T-helper 2 cell treated with Interferon-gamma antibody and Interleukin-4, amounts not matched to agents 5 μg/mL and 100 μg/mL, for 36 hours (primary cell): ENCODE measurements around the gene RPF1.
A peak's percentile ranks its signal among the peaks of the same experiment; 100 is the strongest.
"Not testable (repeated sequence)": the region's sequence is repeated elsewhere in the genome, so short reads cannot be mapped to it uniquely, and the experiment has no call there.

Experiments used
- DNase-seq: peaks from one replicate; pipeline ENCODE4 v3.0.0; 2021; ENCODE audit warnings: low spot score
- H3K27ac Mint-ChIP-seq: one replicate; pipeline ENCODE4 v1.8.0; 2021; ENCODE audit warnings: mild to moderate bottlenecking, mixed read lengths
- H3K27me3 Mint-ChIP-seq: one replicate; pipeline ENCODE4 v1.8.0; 2021; ENCODE audit warnings: low read depth, mixed read lengths
- H3K36me3 Mint-ChIP-seq: one replicate; pipeline ENCODE4 v1.8.0; 2021; ENCODE audit warnings: low read depth, mixed read lengths
- H3K4me1 Mint-ChIP-seq: one replicate; pipeline ENCODE4 v1.8.0; 2021; ENCODE audit warnings: low read depth, mixed read lengths
- H3K4me3 Mint-ChIP-seq: one replicate; pipeline ENCODE4 v1.8.0; 2022; ENCODE audit warnings: mild to moderate bottlenecking, moderate library complexity, mixed read lengths
- H3K9me3 Mint-ChIP-seq: one replicate; pipeline ENCODE4 v1.8.0; 2021; ENCODE audit warnings: mixed read lengths

The RPF1 gene

GRCh38 chr1:84506002-84506728 is 27.1 kb downstream of the RPF1 start, which contains the start of the genes GNG5 and SPATA1:
Gene GNG5 (minus strand): TSS chr1:84506581. CDS start chr1:84506091, 490 bp downstream.
Gene SPATA1 (plus strand): TSS chr1:84506386. CDS start chr1:84516360, 9,974 bp downstream.
- H3K4me1 Mint-ChIP-seq = peaks cover 29% of the 10 kb centered on the region
- H3K27me3 Mint-ChIP-seq = no peaks in the 10 kb centered on the region
- peaks cover 12% of the 10 kb centered on the region for H3K9me3 Mint-ChIP-seq
- peak within 1 kb of the TSS; percentile 98 for H3K27ac Mint-ChIP-seq
- DNase-seq = peak; percentile 98
- H3K36me3 Mint-ChIP-seq = peaks cover 29% of the 10 kb centered on the region
- H3K4me3 Mint-ChIP-seq = peak within 1 kb of the TSS; percentile 93

- peak overlapping the region; percentile 93 for H3K4me3 Mint-ChIP-seq
Observed at GRCh38 chr1:84506729-84507453, 27.8 kb downstream of the RPF1 start.

GRCh38 chr1:84507887-84508286 is 28.8 kb downstream of the RPF1 start:
- H3K27ac Mint-ChIP-seq, DNase-seq, H3K27me3 Mint-ChIP-seq: not testable (repeated sequence)
- H3K9me3 Mint-ChIP-seq = peaks cover 12% of the 10 kb centered on the region
- H3K4me3 Mint-ChIP-seq = peak overlapping the region; percentile 51
- H3K4me1 Mint-ChIP-seq = peaks cover 26% of the 10 kb centered on the region
- peaks cover 28% of the 10 kb centered on the region for H3K36me3 Mint-ChIP-seq

More at GRCh38 chr1:84506729-84507453, 27.8 kb downstream of the RPF1 start:
- peaks cover 12% of the 10 kb centered on the region for H3K9me3 Mint-ChIP-seq
- no peaks in the 10 kb centered on the region for H3K27me3 Mint-ChIP-seq
- peaks cover 27% of the 10 kb centered on the region for H3K4me1 Mint-ChIP-seq
- H3K36me3 Mint-ChIP-seq = peaks cover 24% of the 10 kb centered on the region
- no peak for DNase-seq
- H3K27ac Mint-ChIP-seq = peak overlapping the region; percentile 98

GRCh38 chr1:84508510-84508909 is 29.4 kb downstream of the RPF1 start:
- Mint-ChIP-seq H3K4me3 (peak overlapping the region; percentile 51), H3K36me3 (peaks cover 23% of the 10 kb centered on the region), H3K27ac (no peak overlapping the region), H3K9me3 (peaks cover 12% of the 10 kb centered on the region), H3K27me3 (no peaks in the 10 kb centered on the region), H3K4me1 (peaks cover 20% of the 10 kb centered on the region)
- no peak for DNase-seq

- no peak overlapping the region for H3K4me3 Mint-ChIP-seq
- no peak overlapping the region for H3K27ac Mint-ChIP-seq
- H3K27me3 Mint-ChIP-seq = no peaks in the 10 kb centered on the region
- H3K9me3 Mint-ChIP-seq = peaks cover 12% of the 10 kb centered on the region
- H3K36me3 Mint-ChIP-seq = peaks cover 20% of the 10 kb centered on the region
- peaks cover 15% of the 10 kb centered on the region for H3K4me1 Mint-ChIP-seq
- DNase-seq = no peak
Observed at GRCh38 chr1:84509029-84509428, 30.0 kb downstream of the RPF1 start.

DNA sequence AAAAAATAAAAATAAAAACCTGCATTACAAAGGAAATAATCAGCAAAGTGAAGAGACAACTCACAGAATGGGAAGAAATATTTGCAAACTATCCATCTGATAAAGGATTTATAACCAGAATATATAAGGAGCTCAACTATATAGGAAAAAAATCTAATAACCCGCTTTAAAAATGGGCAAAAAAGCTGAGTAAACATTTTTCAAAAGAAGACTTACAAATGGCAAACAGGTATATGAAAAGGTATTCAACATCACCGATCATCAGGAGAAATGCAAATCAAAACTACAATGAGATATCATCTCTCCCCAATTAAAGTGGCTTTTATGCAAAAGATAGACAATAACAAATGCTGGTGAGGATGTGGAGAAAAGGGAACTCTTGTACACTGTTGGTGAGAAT is 31.1 kb downstream of the RPF1 start:
- no peak for DNase-seq
- Mint-ChIP-seq H3K27me3 (no peaks in the 10 kb centered on the region), H3K4me1 (peaks cover 4% of the 10 kb centered on the region), H3K27ac (no peak overlapping the region), H3K36me3 (peaks cover 20% of the 10 kb centered on the region), H3K4me3 (no peak overlapping the region), H3K9me3 (peaks cover 12% of the 10 kb centered on the region)

- Mint-ChIP-seq H3K4me3 (no peak overlapping the region), H3K27ac (no peak overlapping the region), H3K27me3 (no peaks in the 10 kb centered on the region), H3K36me3 (peaks cover 17% of the 10 kb centered on the region), H3K4me1 (peaks cover 3% of the 10 kb centered on the region), H3K9me3 (peaks cover 12% of the 10 kb centered on the region)
- DNase-seq = no peak
Observed at GRCh38 chr1:84510668-84511067, 31.6 kb downstream of the RPF1 start.

GRCh38 chr1:84524590-84524989 is 45.5 kb downstream of the RPF1 start:
- peaks cover 9% of the 10 kb centered on the region for H3K36me3 Mint-ChIP-seq
- H3K9me3 Mint-ChIP-seq = no peaks in the 10 kb centered on the region
- no peaks in the 10 kb centered on the region for H3K27me3 Mint-ChIP-seq
- DNase-seq = no peak
- no peak overlapping the region for H3K4me3 Mint-ChIP-seq
- H3K4me1 Mint-ChIP-seq = peaks cover 3% of the 10 kb centered on the region
- H3K27ac Mint-ChIP-seq = no peak overlapping the region

- H3K4me1 Mint-ChIP-seq = peaks cover 3% of the 10 kb centered on the region
- no peaks in the 10 kb centered on the region for H3K9me3 Mint-ChIP-seq
- no peak overlapping the region for H3K27ac Mint-ChIP-seq
Observed at GRCh38 chr1:84525779-84526178, 46.7 kb downstream of the RPF1 start.

GRCh38 chr1:84538599-84538998 is 59.5 kb downstream of the RPF1 start:
- Mint-ChIP-seq H3K9me3 (no peaks in the 10 kb centered on the region), H3K27ac (no peak overlapping the region)

More at GRCh38 chr1:84525779-84526178, 46.7 kb downstream of the RPF1 start:
- no peak overlapping the region for H3K4me3 Mint-ChIP-seq
- DNase-seq = no peak
- H3K36me3 Mint-ChIP-seq = peaks cover 10% of the 10 kb centered on the region
- no peaks in the 10 kb centered on the region for H3K27me3 Mint-ChIP-seq

GRCh38 chr1:84539972-84540371 is 60.9 kb downstream of the RPF1 start:
- Mint-ChIP-seq H3K27ac (no peak overlapping the region), H3K27me3 (no peaks in the 10 kb centered on the region), H3K4me3 (no peak overlapping the region)

More at GRCh38 chr1:84538599-84538998, 59.5 kb downstream of the RPF1 start:
- Mint-ChIP-seq H3K27me3 (no peaks in the 10 kb centered on the region), H3K4me1 (peaks cover 22% of the 10 kb centered on the region), H3K36me3 (peaks cover 28% of the 10 kb centered on the region), H3K4me3 (peak overlapping the region; percentile 3)
- no peak for DNase-seq

GRCh38 chr1:84540759-84541158 is 61.7 kb downstream of the RPF1 start:
- Mint-ChIP-seq H3K4me3 (no peak overlapping the region), H3K36me3 (peaks cover 30% of the 10 kb centered on the region), H3K4me1 (peaks cover 18% of the 10 kb centered on the region)

More at GRCh38 chr1:84539972-84540371, 60.9 kb downstream of the RPF1 start:
- Mint-ChIP-seq H3K9me3 (no peaks in the 10 kb centered on the region), H3K36me3 (peaks cover 32% of the 10 kb centered on the region), H3K4me1 (peaks cover 20% of the 10 kb centered on the region)
- no peak for DNase-seq

DNA sequence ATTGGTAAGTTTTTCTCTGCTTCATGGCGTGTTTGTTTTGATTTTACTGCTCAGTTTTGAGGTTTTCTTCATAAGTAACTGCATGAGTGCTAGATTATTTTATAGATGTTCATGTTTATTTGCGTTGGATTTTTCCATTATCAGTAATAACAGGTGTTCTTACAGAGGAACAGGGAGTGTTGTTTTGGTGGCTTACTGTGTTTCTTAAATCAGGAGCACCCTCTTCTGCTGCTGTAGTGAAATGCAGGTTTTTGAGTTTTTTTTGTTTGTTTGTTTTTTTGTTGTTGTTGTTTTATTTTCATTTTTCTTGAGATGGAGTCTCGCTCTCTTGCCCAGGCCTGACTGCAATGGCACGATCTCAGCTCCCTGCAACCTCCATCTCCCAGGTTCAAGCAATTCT is 62.6 kb downstream of the RPF1 start:
- Mint-ChIP-seq H3K9me3 (no peaks in the 10 kb centered on the region), H3K27ac (no peak overlapping the region), H3K36me3 (peaks cover 32% of the 10 kb centered on the region), H3K4me1 (peaks cover 18% of the 10 kb centered on the region), H3K27me3 (no peaks in the 10 kb centered on the region), H3K4me3 (no peak overlapping the region)
- DNase-seq = no peak

More at GRCh38 chr1:84540759-84541158, 61.7 kb downstream of the RPF1 start:
- DNase-seq = no peak
- H3K27ac Mint-ChIP-seq = no peak overlapping the region
- H3K9me3 Mint-ChIP-seq = no peaks in the 10 kb centered on the region
- no peaks in the 10 kb centered on the region for H3K27me3 Mint-ChIP-seq
